Endometrial microvascular endothelial cells (primary cell): ENCODE results near the gene MBD5. TPM values are rescaled to one million over a fixed set of nuclear protein-coding genes. Genes with fewer than 3 reads are reported as not detected.
"Not testable (repeated sequence)": the region's sequence is repeated elsewhere in the genome, so short reads cannot be mapped to it uniquely, and the experiment has no call there.

ENCODE experiments used
- in situ Hi-C: cut with HindIII; loops from 2 replicates; pipeline ENCODE4 v1.10.0; 2017; ENCODE audit warnings: low sequenced_read_pairs, low pct_unique_long_range_greater_than_20kb; ENCODE audit errors: inconsistent ontology term
- total RNA-seq: library from RNA; depleted of rRNA; stranded (reverse); fragments of >200 nt; gene quantifications from one replicate; pipeline ENCODE4 v1.2.3, GENCODE V29; 2015; ENCODE audit errors: inconsistent ontology term

The MBD5 gene
- total RNA-seq, 1 donor from 2014 or later, result 16.0 TPM

GRCh38 chr2:148526509-148527346 is 505.8 kb downstream of the MBD5 start:
- in situ Hi-C loops, result no loop called here

DNA sequence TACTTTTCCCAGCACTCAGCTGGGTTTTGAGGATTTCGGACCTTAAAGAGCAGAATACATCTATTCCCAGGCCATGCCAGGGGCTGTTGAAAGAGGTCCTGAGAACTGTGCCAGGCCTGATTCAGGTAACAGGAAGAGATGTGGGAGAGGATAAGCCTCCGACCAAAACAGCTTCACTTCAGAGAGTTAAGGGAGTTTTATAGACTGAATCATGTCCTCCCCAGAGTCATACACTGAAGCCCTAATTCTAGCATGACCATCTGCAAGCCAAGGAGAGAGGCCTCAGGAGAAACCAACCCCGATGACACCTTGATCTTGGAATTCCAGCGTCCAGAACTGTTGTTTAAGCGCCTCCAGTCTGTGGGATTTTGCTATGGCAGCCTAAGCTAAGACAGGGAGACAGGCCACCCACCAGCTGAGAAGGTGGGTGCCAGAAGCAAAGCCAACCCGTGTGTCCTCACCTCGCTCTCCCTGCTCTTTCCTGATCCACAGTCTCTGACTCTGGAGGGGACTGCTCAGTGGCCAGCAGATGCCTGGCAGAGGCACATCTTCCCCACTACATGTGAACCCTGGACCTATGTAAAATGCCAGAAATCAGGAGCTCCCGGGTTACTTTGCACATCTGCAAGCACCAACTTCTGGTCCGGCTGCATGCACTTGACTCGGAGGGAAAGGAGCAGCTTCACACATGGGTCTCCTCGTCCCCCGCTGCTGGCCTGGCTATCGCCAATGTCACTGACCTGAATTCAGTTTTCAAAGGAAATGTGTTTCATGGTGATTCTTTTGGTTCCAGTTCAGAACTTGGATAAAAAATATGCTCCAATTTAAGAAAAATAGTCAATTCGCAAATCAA is 506.8 kb downstream of the MBD5 start:
- in situ Hi-C loops, result no loop called here

DNA sequence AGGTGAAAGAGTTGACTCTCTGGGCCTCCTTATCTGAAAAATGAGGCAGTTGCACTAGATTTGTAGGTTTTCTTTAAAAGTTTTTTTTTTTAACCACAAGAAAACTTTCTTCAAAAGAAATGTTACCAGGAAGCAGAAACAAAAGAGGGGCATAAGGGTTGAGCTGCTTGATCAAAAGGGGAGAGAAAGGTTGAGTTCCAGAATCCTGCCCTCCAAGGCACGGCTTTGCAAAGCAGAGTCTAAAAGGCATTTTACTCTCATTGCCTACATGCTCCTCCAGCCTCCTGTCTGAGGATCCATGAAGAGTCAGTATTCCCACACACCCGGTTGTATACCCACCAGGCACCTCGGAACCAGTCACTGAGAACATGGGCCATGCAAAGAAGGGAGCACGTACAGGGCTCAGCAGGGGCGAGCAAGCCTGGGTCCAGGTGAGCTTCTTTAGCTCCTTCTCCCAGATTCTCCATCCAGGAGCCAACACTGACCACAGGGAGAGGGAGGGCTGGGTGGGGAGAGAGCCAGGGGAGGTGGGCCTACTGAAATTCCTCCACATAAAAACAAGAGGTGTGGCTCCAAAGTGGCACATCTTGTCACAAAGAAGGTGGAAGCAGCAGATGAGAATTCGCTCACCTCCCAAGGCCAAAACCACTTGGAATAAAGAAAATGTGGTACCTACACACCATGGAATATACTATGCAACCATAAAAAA is 507.6 kb downstream of the MBD5 start:
- in situ Hi-C loops, result no loop called here

- in situ Hi-C loops, result no loop called here
These were observed 508.9 kb downstream of the MBD5 start for GRCh38 chr2:148529745-148530144.

- in situ Hi-C loops, result no loop called here
These were observed 509.5 kb downstream of the MBD5 start for GRCh38 chr2:148530350-148530749.

DNA sequence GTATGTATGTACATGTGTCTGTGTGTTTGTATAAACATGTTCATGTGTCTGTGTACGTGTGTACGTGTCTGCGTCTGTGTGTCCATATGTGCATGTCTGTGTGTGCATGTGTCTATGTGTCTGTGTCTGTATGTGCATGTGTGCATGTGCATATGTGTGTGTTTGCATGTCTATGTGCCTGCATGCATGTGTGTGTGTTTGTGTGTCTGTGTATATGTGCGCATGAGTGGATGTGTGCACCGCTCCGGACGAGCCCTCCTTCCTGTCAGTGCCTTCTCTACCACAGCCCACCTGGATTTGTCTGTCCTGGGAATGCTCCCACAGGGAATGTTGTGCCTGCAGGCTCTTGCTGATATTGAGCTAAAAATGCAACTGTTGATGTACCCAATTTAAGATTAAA is 510.3 kb downstream of the MBD5 start:
- in situ Hi-C loops, result no loop called here

DNA sequence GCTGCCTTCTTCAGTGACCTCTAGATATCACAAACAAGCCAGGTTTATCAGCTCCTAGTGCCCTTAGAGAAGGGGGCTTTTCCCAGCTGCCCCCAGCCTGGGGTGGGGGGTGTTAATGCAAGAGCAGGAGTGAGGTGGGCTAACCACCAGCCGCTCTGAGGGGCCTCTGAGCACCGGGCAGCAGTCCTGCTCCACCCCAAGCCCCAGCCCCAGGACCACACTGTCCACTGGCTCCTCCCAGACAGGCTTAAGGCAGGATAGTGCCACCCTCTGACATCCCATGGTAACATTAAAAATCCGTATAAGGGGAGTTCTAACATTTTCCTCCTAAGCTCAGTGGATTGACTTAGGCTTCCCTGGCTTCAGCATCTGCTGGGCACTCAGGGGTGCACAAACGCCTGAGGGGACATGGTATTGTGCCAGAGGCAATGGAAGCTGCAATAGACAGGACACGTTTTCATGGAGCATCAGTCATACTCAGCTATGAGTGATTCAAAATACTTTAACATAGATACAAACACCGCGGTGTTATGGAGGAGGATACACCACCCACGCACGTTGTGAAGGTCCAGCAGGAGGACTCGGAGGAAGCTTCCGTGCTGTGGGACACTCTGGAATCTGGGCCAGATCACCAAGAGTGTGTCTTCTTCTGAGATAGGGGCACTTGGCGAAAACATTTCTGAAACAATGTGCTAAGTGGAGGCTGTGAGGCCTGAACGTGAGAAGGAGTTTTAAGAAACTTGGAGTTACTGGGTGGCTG is 511.0 kb downstream of the MBD5 start:
- in situ Hi-C loops, result no loop called here

- in situ Hi-C loops, result no loop called here
These were observed 512.1 kb downstream of the MBD5 start for GRCh38 chr2:148533004-148533403.

GRCh38 chr2:148533685-148534084 is 512.8 kb downstream of the MBD5 start:
- in situ Hi-C loops, result no loop called here

DNA sequence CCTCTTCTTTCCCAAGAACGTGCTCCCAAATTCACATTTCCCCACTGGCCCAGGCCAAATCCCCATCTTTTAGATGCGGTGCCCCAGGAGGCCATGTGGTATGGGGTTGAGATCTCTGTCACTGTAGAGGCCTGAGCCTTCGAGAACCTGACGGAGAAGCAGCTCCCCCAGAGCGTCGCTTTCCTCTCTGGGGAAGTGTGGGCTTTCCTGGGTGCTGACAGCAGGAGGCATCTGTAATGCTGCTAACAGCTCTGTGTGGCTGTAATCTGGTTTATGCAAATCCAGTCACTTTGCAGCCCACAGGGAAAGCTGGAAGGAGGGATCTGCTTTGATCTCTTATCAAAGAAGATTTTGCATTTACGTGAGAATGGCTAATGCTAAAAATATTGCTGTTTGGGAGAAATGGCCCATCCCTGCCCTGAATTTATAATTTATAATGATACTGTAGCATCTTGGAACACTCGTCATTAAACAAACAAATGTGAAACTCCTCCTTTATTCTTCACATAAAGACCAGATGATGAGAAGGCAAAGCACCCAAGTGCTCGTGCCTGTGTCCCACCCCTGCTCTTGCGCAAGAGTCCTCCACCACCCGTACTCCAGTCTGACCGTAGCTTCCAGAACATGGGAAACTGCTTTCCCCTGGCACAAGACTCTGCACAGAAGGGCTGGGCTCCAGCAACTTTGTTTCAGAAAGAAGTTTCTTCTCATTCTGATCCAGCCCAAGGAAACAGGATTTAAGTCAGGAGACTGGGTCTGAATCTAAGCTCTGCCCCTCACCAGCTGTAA is 513.7 kb downstream of the MBD5 start:
- in situ Hi-C loops, result no loop called here

DNA sequence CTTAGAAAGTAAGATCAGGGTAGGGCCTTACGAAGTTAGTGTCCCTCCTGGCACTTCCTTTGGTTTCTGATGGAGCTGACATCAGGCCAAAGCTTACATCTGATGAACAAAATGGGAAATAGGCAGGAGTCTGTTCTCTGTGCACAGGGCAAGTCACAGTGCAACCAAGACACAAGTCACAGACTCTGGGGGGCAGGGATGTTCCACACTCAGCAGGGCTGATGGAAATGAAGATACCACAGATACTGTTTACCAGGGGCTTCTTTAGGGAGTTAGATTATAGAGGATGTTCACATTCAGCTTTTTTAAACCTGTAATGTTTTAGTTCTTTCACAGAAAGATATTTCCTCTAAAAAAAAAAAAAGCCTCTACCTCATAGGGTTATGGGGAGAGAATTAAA is 517.5 kb downstream of the MBD5 start:
- in situ Hi-C loops, result no loop called here

DNA sequence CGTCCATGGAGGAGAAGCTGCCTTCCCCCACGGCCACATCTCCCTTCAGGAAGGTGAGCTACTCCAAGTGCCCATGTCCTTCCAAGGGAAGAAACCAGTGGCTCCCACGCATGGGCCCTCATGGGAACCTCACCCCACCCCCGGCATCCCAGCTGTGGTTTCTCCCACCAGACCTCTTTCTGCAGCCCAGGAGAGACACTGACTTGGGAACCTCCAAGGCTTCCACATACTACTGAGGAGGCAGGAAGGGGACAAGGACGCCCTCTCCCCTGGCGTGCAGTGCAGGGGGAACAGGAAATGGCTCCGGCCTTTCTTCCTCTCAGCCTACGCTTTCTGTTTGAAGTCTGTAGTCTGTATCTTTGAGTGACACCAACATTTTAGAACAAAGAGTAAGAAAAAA is 519.1 kb downstream of the MBD5 start:
- in situ Hi-C loops, result no loop called here

- in situ Hi-C loops, result no loop called here
These were observed 520.9 kb downstream of the MBD5 start for GRCh38 chr2:148541792-148542191.

DNA sequence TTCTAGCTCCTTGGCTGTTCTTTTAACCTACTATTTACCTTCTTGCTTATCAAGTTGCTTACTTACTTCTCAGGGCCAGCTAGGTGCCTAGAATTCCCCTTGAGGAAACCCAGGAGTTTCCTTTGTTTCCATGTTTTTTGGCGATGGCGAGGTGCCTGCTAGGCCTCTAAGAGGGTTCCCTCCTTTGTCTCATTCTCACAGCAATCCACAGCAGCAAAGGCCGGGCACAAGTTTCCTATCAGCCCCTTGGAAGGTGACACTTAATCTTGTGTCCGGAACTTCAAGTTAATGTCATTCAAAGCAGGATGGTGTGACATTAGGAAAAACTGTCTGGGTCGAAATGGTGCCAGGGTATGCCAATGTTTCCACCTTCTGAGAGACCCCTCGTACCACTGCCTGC is 521.7 kb downstream of the MBD5 start:
- in situ Hi-C loops, result no loop called here

DNA sequence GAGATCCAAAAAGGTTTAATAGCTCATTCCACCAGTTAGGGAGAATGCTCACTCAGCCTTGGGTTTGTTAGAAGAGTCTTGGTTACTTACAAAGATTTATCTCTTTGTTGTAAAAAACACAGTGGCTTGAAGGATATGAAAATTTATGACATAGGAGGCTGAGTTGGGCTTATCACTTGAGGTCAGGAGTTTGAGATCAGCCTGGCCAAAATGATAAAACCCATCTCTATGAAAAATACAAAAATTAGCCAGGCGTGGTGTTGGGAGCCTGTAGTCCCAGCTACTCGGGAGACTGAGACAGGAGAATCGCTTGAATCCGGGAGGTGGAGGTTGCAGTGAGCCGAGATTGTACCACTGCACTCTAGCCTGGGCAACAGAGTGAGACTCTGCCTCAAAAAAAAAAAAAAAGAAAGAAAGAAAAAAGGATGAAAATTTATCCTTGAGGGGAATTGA is 522.2 kb downstream of the MBD5 start:
- in situ Hi-C loops, result not testable (repeated sequence)

- in situ Hi-C loops, result no loop called here
These were observed 524.7 kb downstream of the MBD5 start for GRCh38 chr2:148545390-148546256.

DNA sequence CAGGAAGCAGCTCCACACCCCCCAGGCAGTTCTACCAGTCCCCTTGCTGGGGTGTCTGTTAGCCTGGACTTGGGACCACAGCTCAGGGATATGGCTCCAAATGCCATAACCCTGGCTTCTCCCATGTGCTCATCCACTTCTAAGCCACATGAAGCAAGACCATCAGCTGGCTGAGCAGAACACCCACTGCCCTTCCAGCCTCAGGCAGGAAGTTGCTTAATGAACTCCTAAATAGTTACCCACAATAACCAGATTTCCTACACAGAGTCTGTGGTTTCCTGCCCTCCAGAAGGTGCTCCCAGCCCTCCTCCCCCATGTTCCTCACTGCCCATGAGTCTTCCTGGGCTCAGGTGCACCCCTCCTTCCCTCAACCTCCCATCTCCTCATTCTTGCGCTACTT is 525.4 kb downstream of the MBD5 start:
- in situ Hi-C loops, result no loop called here
